Endothelial cell (in vitro differentiated cells): ENCODE measurements around the gene HEPHL1. TPM values are rescaled to one million over a fixed set of nuclear protein-coding genes. Genes with fewer than 3 reads are reported as not detected.

Experiments
- DNase-seq: peaks from one replicate; pipeline ENCODE4 v3.0.0; 2021; ENCODE audit warnings: low spot score
- H3K27ac Mint-ChIP-seq: one replicate; pipeline ENCODE4 v1.8.0; 2021; ENCODE audit warnings: mixed read lengths, inconsistent platforms; ENCODE audit not compliant: unreplicated experiment
- H3K27me3 Mint-ChIP-seq: one replicate; pipeline ENCODE4 v1.8.0; 2021; ENCODE audit warnings: mild to moderate bottlenecking, moderate library complexity, mixed read lengths, inconsistent platforms; ENCODE audit not compliant: unreplicated experiment
- H3K36me3 Mint-ChIP-seq: one replicate; pipeline ENCODE4 v1.8.0; 2021; ENCODE audit warnings: mild to moderate bottlenecking, low read depth, mixed read lengths, inconsistent platforms; ENCODE audit not compliant: unreplicated experiment
- H3K4me1 Mint-ChIP-seq: one replicate; pipeline ENCODE4 v1.8.0; 2021; ENCODE audit warnings: mild to moderate bottlenecking, mixed read lengths, inconsistent platforms; ENCODE audit not compliant: unreplicated experiment
- H3K4me3 Mint-ChIP-seq: one replicate; pipeline ENCODE4 v1.8.0; 2021; ENCODE audit warnings: mild to moderate bottlenecking, mixed read lengths, inconsistent platforms; ENCODE audit not compliant: unreplicated experiment
- H3K9me3 Mint-ChIP-seq: one replicate; pipeline ENCODE4 v1.8.0; 2021; ENCODE audit warnings: mixed read lengths, inconsistent platforms; ENCODE audit not compliant: unreplicated experiment
- total RNA-seq: library from RNA; stranded (reverse); fragmentation: NEBNext Ultra II Directional; extraction: Animal tissue kit (Norgen Biotek cat#: 25700); gene quantifications from one replicate; pipeline ENCODE4 v1.2.1, GENCODE V29; 2021; ENCODE audit not compliant: unreplicated experiment
- TF ChIP-seq, protein P1 (sequence below): fragments of 200-600 bp; sonication (generic); IDR thresholded peaks from one replicate; pipeline ENCODE4 v1.5.0; 2021; ENCODE audit warnings: antibody characterized with exemption; ENCODE audit not compliant: unreplicated experiment

The HEPHL1 gene
- total RNA-seq, 1 donor from 2014 or later, result not detected

DNA sequence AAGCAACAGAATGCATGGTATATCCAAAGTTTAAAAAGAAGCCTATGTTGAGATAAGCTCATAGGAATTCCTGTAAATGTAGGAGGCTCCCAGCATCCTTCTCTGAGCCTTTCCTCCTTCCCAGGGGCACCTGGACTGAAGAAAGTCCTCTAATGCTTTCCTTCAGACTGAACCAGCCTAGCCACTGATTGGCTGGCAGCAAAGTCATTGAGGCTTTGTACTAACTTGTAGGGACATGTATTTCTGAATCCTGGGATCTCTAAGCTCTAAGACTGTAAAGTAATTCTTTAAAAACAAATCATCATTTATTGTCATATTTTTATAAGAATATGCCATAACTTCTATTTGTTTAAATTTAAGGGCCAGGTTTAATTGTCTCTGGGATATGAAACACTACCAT is 83.6 kb downstream of the HEPHL1 start:
- H3K9me3 Mint-ChIP-seq, result no peaks in the 10 kb centered on the region
- TF ChIP-seq, protein P1, sequence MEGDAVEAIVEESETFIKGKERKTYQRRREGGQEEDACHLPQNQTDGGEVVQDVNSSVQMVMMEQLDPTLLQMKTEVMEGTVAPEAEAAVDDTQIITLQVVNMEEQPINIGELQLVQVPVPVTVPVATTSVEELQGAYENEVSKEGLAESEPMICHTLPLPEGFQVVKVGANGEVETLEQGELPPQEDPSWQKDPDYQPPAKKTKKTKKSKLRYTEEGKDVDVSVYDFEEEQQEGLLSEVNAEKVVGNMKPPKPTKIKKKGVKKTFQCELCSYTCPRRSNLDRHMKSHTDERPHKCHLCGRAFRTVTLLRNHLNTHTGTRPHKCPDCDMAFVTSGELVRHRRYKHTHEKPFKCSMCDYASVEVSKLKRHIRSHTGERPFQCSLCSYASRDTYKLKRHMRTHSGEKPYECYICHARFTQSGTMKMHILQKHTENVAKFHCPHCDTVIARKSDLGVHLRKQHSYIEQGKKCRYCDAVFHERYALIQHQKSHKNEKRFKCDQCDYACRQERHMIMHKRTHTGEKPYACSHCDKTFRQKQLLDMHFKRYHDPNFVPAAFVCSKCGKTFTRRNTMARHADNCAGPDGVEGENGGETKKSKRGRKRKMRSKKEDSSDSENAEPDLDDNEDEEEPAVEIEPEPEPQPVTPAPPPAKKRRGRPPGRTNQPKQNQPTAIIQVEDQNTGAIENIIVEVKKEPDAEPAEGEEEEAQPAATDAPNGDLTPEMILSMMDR, result no peak

DNA sequence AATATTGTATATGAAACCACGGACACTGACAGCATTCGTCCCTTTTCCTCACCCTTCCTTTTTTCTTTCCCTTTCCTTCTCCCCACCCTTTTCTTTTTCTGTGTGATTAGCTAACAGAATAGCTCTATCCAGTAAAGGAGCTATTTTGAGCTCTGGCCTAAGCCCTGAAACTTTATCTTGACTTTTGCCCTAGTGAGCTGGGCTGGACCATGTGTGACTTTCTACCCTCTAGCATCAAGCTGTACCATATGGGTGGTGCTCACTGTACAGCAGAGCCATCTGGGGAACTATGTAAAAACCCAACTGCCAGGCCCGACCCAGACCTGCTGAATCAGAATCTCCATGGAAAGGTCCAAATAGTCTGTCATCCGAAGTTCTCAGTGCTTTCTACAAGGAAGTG is 85.6 kb downstream of the HEPHL1 start:
- H3K36me3 Mint-ChIP-seq, result no peaks in the 10 kb centered on the region
- no peak for DNase-seq
- H3K4me1 Mint-ChIP-seq, result no peaks in the 10 kb centered on the region
- no peaks in the 10 kb centered on the region for H3K9me3 Mint-ChIP-seq
- TF ChIP-seq, protein P1, result no peak
- no peak overlapping the region for H3K4me3 Mint-ChIP-seq
- H3K27ac Mint-ChIP-seq, result no peak overlapping the region
- H3K27me3 Mint-ChIP-seq, result no peaks in the 10 kb centered on the region

More for the DNA sequence above, 83.6 kb downstream of the HEPHL1 start:
- Mint-ChIP-seq H3K4me3 (no peak overlapping the region), H3K4me1 (no peaks in the 10 kb centered on the region), H3K27ac (no peak overlapping the region), H3K36me3 (no peaks in the 10 kb centered on the region), H3K27me3 (no peaks in the 10 kb centered on the region)
- DNase-seq, result no peak

DNA sequence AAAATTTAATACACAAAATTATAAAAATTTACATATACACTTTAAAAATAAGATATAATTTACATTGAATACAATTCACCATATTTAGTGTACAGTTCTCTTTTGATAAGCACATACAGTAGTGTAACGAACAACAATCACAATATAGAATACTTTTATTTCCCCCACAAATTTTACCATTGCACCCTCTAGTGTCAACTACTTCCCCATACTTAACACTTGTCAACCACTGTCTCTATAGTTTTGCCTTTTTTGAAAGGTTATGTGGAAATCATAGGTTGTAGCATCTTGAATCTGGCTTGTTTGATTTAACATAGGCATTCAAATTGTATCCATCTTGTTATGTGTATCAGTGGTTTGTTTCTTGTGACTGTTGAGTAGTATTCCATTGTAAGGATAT is 86.2 kb downstream of the HEPHL1 start:
- Mint-ChIP-seq H3K27me3 (no peaks in the 10 kb centered on the region), H3K4me3 (no peak overlapping the region), H3K36me3 (no peaks in the 10 kb centered on the region), H3K4me1 (no peaks in the 10 kb centered on the region), H3K27ac (no peak overlapping the region), H3K9me3 (no peaks in the 10 kb centered on the region)
- TF ChIP-seq, protein P1, result no peak
- DNase-seq, result no peak

DNA sequence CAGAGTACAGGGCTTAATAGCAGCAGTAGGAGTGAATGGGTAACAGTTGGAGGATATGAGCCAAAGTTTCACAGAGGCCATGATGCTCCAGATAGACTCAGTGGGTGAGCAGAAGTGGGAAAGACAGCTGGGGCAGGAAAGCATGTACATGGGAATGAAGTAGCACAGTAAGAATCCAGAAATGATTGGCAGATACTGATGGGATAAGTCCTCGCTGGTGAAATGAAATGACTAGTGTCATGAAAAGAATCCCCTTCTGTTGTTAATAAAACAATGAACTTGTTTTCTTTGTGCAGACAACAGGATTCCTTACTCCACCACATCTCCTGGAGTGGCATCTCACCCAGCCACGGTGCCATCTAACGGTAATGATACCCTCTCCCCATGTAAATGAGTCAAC is 90.1 kb downstream of the HEPHL1 start:
- H3K4me3 Mint-ChIP-seq, result no peak overlapping the region
- H3K27me3 Mint-ChIP-seq, result peaks cover 2% of the 10 kb centered on the region
- H3K9me3 Mint-ChIP-seq, result no peaks in the 10 kb centered on the region
- no peak overlapping the region for H3K27ac Mint-ChIP-seq
- TF ChIP-seq, protein P1, result no peak
- DNase-seq, result no peak
- no peaks in the 10 kb centered on the region for H3K4me1 Mint-ChIP-seq
- no peaks in the 10 kb centered on the region for H3K36me3 Mint-ChIP-seq

DNA sequence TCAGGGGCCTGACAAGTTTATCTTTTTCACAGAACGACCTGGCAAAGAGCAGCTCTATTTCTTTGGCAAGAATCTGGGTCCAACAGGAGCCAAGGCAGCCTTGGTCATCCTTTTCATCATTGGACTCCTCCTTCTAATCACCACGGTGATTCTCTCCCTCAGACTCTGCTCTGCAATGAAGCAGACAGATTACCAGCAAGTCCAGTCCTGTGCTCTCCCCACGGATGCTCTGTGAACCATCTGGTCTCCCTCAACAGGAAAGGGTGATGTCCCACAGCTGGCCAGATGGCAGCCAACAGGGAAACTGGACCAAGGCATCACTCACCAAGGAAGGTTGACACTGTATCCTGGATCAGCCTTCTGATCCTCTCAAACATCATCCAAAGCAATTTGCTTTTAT is 90.5 kb downstream of the HEPHL1 start:
- no peaks in the 10 kb centered on the region for H3K9me3 Mint-ChIP-seq
- no peak overlapping the region for H3K4me3 Mint-ChIP-seq
- H3K4me1 Mint-ChIP-seq, result no peaks in the 10 kb centered on the region
- peaks cover 2% of the 10 kb centered on the region for H3K27me3 Mint-ChIP-seq
- TF ChIP-seq, protein P1, result no peak
- H3K36me3 Mint-ChIP-seq, result no peaks in the 10 kb centered on the region
- no peak overlapping the region for H3K27ac Mint-ChIP-seq
- no peak for DNase-seq
